Keratinocyte (primary cell): ENCODE results near the gene EFHD2. TPM values are rescaled to one million over a fixed set of nuclear protein-coding genes. Genes with fewer than 3 reads are reported as not detected.

ENCODE experiments used
- DNase-seq: peaks from one replicate; pipeline ENCODE4 v3.0.0-alpha.2; 2011; ENCODE audit warnings: low read depth, missing footprints, low spot score
- FAIRE-seq: peaks from 2 replicates; lab custom pipeline; 2011; peaks lifted over from hg19 to GRCh38; lab: Jason Lieb, UNC
- H2AFZ ChIP-seq: 2 replicates; pipeline ENCODE4 v1.6.0; 2012; ENCODE audit warnings: low read length, control low read depth, inconsistent platforms; ENCODE audit not compliant: control insufficient read depth
- H3K27ac ChIP-seq: 2 replicates; pipeline ENCODE4 v1.5.1; 2011; ENCODE audit warnings: low read length; ENCODE audit not compliant: control insufficient read depth, insufficient read depth
- H3K27me3 ChIP-seq: 3 replicates; pipeline ENCODE4 v1.6.0; 2011; ENCODE audit warnings: low read length; ENCODE audit not compliant: control insufficient read depth, insufficient read depth; ENCODE audit errors: extremely low read depth
- H3K36me3 ChIP-seq, 2 experiments: 2 replicates in 1 of 2; 3 replicates in 1 of 2; pipeline ENCODE4 v1.5.1; 2011; ENCODE audit warnings: low read length in 2 of 2, mild to moderate bottlenecking in 1 of 2; ENCODE audit not compliant: control insufficient read depth in 2 of 2, insufficient read depth in 2 of 2; ENCODE audit errors: extremely low read depth in 1 of 2
- H3K4me1 ChIP-seq: 3 replicates; pipeline ENCODE4 v1.5.1; 2011; ENCODE audit warnings: low read length; ENCODE audit not compliant: control insufficient read depth, insufficient read depth; ENCODE audit errors: extremely low read depth
- H3K4me2 ChIP-seq: 3 replicates; pipeline ENCODE4 v1.6.0; 2011; ENCODE audit warnings: low read depth, low read length; ENCODE audit not compliant: control insufficient read depth, insufficient read depth; ENCODE audit errors: extremely low read depth
- H3K4me3 ChIP-seq, 3 experiments: fragments of 200-600 bp in 1 of 3; sonication (generic) in 1 of 3; 2 replicates in 2 of 3; 3 replicates in 1 of 3; pipeline ENCODE4 v1.5.1; 2011 to 2016; ENCODE audit warnings: low read length in 3 of 3, mild to moderate bottlenecking in 3 of 3, control low read depth in 2 of 3, inconsistent platforms in 1 of 3, low read depth in 1 of 3, mixed read lengths in 1 of 3, mixed run types in 1 of 3, moderate library complexity in 1 of 3; ENCODE audit not compliant: control insufficient read depth in 2 of 3, insufficient read depth in 2 of 3; ENCODE audit errors: extremely low read depth in 1 of 3
- H3K79me2 ChIP-seq: 2 replicates; pipeline ENCODE4 v1.6.0; 2012; ENCODE audit warnings: low read length; ENCODE audit not compliant: control insufficient read depth, insufficient read depth
- H3K9ac ChIP-seq: 3 replicates; pipeline ENCODE4 v1.6.0; 2011; ENCODE audit warnings: low read length; ENCODE audit not compliant: control insufficient read depth, insufficient read depth; ENCODE audit errors: extremely low read depth
- H3K9me1 ChIP-seq: 3 replicates; pipeline ENCODE4 v1.6.0; 2011; ENCODE audit warnings: low read length; ENCODE audit not compliant: control insufficient read depth, insufficient read depth; ENCODE audit errors: extremely low read depth
- H3K9me3 ChIP-seq: 2 replicates; pipeline ENCODE4 v1.5.1; 2012; ENCODE audit warnings: low read depth, low read length; ENCODE audit not compliant: control insufficient read depth
- H4K20me1 ChIP-seq: 3 replicates; pipeline ENCODE4 v1.6.0; 2011; ENCODE audit warnings: low read length; ENCODE audit not compliant: control insufficient read depth, insufficient read depth; ENCODE audit errors: extremely low read depth
- CTCF ChIP-seq, 3 experiments: IDR thresholded peaks in 1 of 3; conservative IDR thresholded peaks in 1 of 3; optimal IDR thresholded peaks in 1 of 3; 2 replicates in 2 of 3; 3 replicates in 1 of 3; pipeline versions ENCODE3 to v1.5.1; 2011; ENCODE audit warnings: low read length in 3 of 3, mild to moderate bottlenecking in 3 of 3, moderate library complexity in 2 of 3, control low read depth in 1 of 3, inconsistent platforms in 1 of 3; ENCODE audit not compliant: insufficient read depth in 2 of 3; ENCODE audit errors: extremely low read depth in 1 of 3
- EZH2 ChIP-seq: IDR thresholded peaks from one replicate; pipeline ENCODE4 v1.6.1; 2012; ENCODE audit warnings: inconsistent platforms, mild to moderate bottlenecking, low read length, moderate library complexity
- dilution Hi-C: fragments of 300-500 bp; cut with MboI; formaldehyde crosslinking; loops from one replicate; pipeline ENCODE4 v1.7.0; 2020; ENCODE audit warnings: low sequenced_read_pairs; ENCODE audit not compliant: extremely low pct_ligation_motif_present
- polyA plus RNA-seq, 5 experiments: library from polyadenylated mRNA; depleted of rRNA in 3 of 5; stranded (reverse) in 3 of 5; stranded (forward) in 1 of 5; unstranded in 1 of 5; fragments of >200 nt; gene quantifications; 1 replicate in 1 of 5; 2 replicates in 3 of 5; 3 replicates in 1 of 5; pipeline versions ENCODE4 v1.2.1 to v1.2.3, GENCODE V29; 2011 to 2012; ENCODE audit warnings: missing spikeins in 2 of 5, low read depth in 1 of 5, low replicate concordance in 1 of 5

Gene EFHD2
- polyA plus RNA-seq, 1 donor (not counting 4 experiments of a cell fraction or from before 2014, with no cell fraction given): 47.6 TPM

- Histone ChIP-seq H3K27me3 (no peaks in the 10 kb centered on the region), H3K9me1 (no peaks in the 10 kb centered on the region), H2AFZ (no peak overlapping the region), H4K20me1 (no peaks in the 10 kb centered on the region), H3K36me3 (no peaks in the 10 kb centered on the region), H3K79me2 (no peaks in the 10 kb centered on the region), H3K9ac (no peak overlapping the region), H3K4me2 (no peak overlapping the region), H3K4me3 (no peak overlapping the region), H3K27ac (no peak overlapping the region), H3K9me3 (no peaks in the 10 kb centered on the region), H3K4me1 (peaks cover 25% of the 10 kb centered on the region)
- no peak for DNase-seq
- TF ChIP-seq CTCF (optimal IDR thresholded peaks at IDR 0.05 in 1 of 3, IDR thresholded peaks at IDR 0.05 in 1 of 3, conservative IDR thresholded peaks at IDR 0.05 in 1 of 3; ENCODE audit: extremely low read depth in 1 of 3, insufficient read depth in 2 of 3, low read length in 3 of 3) (no peak), EZH2 (no peak)
- no peak for FAIRE-seq
- dilution Hi-C loops: no loop called here
Measured at GRCh38 chr1:15402809-15403450, 6.8 kb upstream of the EFHD2 start.

- H3K4me2 ChIP-seq: no peak overlapping the region
- no peak overlapping the region for H3K4me3 ChIP-seq
- H4K20me1 ChIP-seq: no peaks in the 10 kb centered on the region
- H3K9me3 ChIP-seq: no peaks in the 10 kb centered on the region
- no peaks in the 10 kb centered on the region for H3K9me1 ChIP-seq
- H3K36me3 ChIP-seq: no peaks in the 10 kb centered on the region
- no peak for TF ChIP-seq CTCF (optimal IDR thresholded peaks at IDR 0.05 in 1 of 3, IDR thresholded peaks at IDR 0.05 in 1 of 3, conservative IDR thresholded peaks at IDR 0.05 in 1 of 3; ENCODE audit: extremely low read depth in 1 of 3, insufficient read depth in 2 of 3, low read length in 3 of 3)
- TF ChIP-seq EZH2: no peak
- dilution Hi-C loops: no loop called here
- H3K79me2 ChIP-seq: no peaks in the 10 kb centered on the region
- DNase-seq (no peak), FAIRE-seq (no peak)
- H3K27ac ChIP-seq: no peak overlapping the region
- H2AFZ ChIP-seq: no peak overlapping the region
- H3K4me1 ChIP-seq: peaks cover 26% of the 10 kb centered on the region
- H3K27me3 ChIP-seq: no peaks in the 10 kb centered on the region
- H3K9ac ChIP-seq: no peak overlapping the region
Measured at GRCh38 chr1:15403962-15404580, 5.6 kb upstream of the EFHD2 start.
